GM19099 (cell line): ENCODE results near the gene EIF1B.

ENCODE experiments used
- POLR2A ChIP-seq: IDR thresholded peaks from 3 replicates; pipeline ENCODE4 v1.6.1; 2011; ENCODE audit warnings: low read depth; ENCODE audit not compliant: insufficient read length; ENCODE audit errors: extremely low read depth

The EIF1B gene

DNA sequence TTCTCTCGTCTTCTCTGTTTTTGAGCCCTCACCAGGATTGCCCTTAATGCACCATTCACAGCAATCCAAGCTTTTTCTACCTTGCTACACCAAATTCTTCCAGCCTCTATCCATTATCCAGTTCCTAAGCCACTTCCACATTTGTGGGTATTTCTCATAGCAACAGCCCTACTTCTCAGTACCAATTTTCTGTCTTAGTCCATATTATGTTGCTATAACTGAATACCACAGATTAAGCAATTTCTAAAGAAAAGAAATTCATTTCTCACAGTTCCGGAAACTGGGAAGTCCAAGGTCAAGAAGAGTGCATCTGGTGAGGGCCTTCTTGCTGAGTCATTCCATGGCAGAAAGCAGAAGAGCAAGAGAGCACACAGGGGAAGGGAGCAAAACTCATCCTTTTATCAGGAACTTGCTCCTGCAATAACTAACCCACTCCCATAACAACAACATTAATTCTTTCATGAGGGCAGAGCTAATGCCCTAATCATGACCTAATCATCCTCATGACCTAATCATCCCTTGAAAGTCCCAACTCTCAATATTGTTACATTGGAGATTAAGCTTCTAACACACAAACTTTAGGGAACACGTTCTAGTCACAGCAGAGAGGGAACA, 9.7 kb upstream of the EIF1B start:
- TF ChIP-seq POLR2A: no peak

- TF ChIP-seq POLR2A: no peak
Measured at GRCh38 chr3:40302784-40303183, 6.7 kb upstream of the EIF1B start.

- no peak for TF ChIP-seq POLR2A
Measured at GRCh38 chr3:40304352-40304751, 5.2 kb upstream of the EIF1B start.

DNA sequence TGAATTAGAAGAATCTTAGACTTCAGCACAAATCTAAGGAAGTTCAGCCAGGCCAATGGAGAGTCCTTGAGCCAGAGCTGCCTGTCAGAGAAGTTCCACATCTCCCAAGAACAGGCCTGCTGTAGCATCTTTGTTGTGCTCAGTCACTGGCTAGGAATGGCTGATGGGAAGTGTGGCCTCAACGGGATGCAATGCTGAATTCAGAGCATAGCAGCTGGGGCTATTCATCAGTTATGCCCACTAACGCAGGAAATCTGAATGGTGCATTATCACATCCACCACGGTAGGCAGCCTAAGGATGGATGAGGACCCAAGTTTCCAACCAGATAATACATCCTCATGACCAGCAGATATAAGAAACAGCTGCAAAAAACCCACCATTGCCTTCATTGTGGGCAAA, 3.2 kb upstream of the EIF1B start:
- no peak for TF ChIP-seq POLR2A

- TF ChIP-seq POLR2A: no peak
Measured at GRCh38 chr3:40307176-40307575, 2.3 kb upstream of the EIF1B start.

- no peak for TF ChIP-seq POLR2A
Measured at GRCh38 chr3:40308725-40309417, 636 bp upstream of the EIF1B start.

DNA sequence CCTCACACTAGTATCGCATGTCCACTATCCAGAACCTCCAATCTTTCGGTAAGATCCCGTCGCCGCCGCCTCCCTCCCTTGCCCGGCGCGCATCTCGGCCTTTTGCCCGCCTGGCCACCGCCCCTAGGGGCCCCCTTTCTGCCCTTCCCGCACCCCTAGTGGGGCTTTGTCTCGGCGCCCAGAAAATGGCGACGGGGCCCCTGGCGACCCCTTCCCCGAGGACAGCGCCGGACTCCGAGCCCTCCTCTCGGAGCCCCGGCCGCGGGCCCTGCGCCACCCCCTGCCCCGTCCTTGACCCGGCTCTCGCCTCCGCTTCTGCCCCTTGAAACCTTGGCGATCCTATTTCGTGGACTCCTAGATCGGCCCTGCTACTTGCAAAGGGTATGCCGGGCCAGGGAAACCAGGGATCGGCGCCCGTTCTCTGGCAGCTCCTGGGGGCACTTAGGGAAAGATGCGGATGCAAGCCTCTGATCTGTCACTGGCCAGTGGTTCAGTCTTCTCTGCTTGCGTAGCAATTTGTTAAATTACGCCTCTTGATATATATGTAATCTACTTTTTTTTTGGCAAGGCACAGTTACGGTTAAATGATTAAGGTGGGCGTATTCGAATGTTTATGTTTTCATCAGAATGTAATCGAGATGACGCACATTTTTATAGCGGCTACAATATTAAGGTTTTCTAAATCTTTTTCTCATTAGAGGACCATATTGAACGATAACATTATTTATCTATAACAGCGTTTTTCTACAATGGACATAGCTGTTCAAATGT, 603 bp downstream of the EIF1B start:
- TF ChIP-seq POLR2A: no peak

- TF ChIP-seq POLR2A: no peak
Measured at GRCh38 chr3:40310705-40311104, 1.2 kb downstream of the EIF1B start.

DNA sequence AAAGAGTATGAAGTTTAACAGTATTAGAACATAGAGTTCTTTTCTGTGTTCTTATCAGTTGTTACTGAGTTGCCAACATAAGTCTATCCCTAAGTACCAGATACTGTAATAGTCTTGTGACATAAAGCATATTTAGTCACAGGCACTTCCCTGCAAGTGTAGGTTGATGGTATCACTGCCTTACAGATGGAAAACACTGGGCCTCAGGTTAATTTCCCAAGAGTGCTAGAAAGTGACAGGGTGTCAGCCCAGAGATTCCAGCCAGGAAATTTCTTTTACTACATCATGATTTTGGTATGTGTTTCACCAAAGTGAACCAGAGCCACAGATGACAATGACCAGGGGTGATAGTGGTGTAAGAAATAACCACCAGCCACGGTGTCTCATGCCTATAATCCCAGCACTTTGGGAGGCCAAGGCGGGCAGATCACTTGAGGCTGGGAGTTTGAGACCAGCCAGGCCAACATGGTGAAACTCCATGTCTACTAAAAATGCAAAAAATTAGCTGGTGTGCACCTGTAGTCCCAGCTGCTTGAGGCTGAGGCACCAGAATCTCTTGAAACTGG, 3.2 kb downstream of the EIF1B start:
- TF ChIP-seq POLR2A: no peak

DNA sequence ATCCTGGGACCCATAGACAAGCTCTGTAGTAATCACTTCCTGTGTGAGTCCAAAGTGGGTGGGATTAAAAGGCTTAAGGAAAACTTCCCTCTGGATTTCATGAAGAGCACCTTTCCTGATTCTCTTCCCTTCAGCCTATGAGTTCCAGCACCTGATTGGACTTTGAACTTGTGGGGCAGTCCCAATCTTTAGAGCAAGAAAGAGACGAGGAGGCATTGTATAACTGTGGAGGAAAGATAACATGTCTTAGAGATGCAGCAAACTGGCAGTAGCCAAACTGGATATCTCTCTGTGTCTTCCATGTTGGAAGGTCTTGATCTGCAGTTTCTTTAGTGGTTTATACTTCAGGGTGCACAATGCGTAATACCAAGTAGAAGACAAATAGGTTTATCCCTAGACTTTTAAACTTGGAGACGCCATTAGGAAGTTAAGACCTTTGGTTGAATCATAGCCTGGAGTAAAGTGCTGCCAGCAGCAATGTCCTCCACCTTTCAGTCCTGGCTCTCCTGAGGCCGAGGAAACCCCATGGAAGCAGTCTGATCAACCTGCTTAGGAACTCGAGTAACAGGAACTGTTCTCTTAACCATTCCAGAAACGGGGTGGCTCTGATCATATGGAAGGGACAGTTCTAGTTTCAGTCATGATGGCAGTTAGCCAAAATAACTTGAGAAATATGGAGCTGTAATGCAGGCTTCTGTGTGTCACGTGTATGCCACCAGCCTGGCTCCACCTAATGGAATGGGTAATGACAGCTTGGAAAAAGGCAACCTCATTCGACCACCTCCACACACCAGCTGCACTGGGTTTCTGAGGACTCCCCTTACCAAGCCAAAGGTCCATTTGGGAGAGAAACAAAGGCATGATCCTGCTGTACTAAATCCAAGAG, 4.7 kb downstream of the EIF1B start:
- TF ChIP-seq POLR2A: no peak

- no peak for TF ChIP-seq POLR2A
Measured at GRCh38 chr3:40317061-40317855, 7.8 kb downstream of the EIF1B start.

DNA sequence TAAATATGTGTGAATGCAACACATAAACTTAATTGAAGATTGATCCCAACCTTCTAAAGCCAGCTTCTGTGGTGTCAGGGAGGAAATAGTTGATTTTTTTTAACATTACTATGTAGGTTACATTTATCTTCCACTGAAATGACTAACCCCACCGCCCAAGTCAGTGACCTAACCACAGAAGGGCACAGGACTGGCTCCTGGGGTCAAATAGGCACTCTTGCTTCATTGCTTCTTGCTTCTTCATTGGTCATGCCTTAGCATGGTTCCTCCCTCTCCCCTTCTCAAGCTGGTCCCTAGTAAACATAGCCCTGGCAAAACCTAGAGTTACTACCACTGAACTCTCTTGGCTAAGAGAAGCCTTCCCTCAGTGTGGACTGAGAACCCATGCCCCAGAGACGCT, 12.3 kb downstream of the EIF1B start:
- no peak for TF ChIP-seq POLR2A

- no peak for TF ChIP-seq POLR2A
Measured at GRCh38 chr3:40323946-40324345, 14.4 kb downstream of the EIF1B start.

GRCh38 chr3:40324621-40325020, 15.1 kb downstream of the EIF1B start:
- TF ChIP-seq POLR2A: no peak
